Brain microvascular endothelial cell (primary cell): ENCODE measurements around the gene KIAA1217.
A peak's percentile ranks its signal among the peaks of the same experiment; 100 is the strongest.

Experiments
- DNase-seq: peaks from one replicate; pipeline ENCODE4 v3.0.0-alpha.2; 2020
- H3K27ac ChIP-seq: fragments of 250-450 bp; sonication (Bioruptor Pico); 2 replicates; pipeline ENCODE4 v1.5.1; 2020; ENCODE audit warnings: mild to moderate bottlenecking, moderate library complexity
- H3K27me3 ChIP-seq: fragments of 250-450 bp; sonication (Bioruptor Pico); replicated peaks from 2 replicates; pipeline ENCODE4 v1.5.1; 2020; ENCODE audit warnings: mild to moderate bottlenecking
- H3K36me3 ChIP-seq: fragments of 250-450 bp; sonication (Bioruptor Pico); replicated peaks from 2 replicates; pipeline ENCODE4 v1.5.1; 2020; ENCODE audit warnings: mild to moderate bottlenecking
- H3K4me3 ChIP-seq: 2 replicates; pipeline ENCODE4 v1.5.1; 2011; ENCODE audit warnings: low read depth, mild to moderate bottlenecking, control low read depth, low read length, moderate library complexity
- CTCF ChIP-seq: IDR thresholded peaks from 2 replicates; pipeline ENCODE4 v1.5.1; 2011; ENCODE audit warnings: low read depth, mild to moderate bottlenecking, moderate library complexity, low read length, control low read depth, inconsistent platforms; ENCODE audit errors: missing control alignments
- in situ Hi-C: cut with HindIII; loops from 2 replicates; pipeline ENCODE4 v1.10.0; 2017; ENCODE audit warnings: low sequenced_read_pairs, low pct_ligation_motif_present

KIAA1217 gene

GRCh38 chr10:24428410-24428782 is 219.5 kb downstream of the KIAA1217 start:
- Histone ChIP-seq H3K27ac (peak overlapping the region; percentile 44), H3K4me3 (no peak overlapping the region), H3K36me3 (no peaks in the 10 kb centered on the region), H3K27me3 (no peaks in the 10 kb centered on the region)
- DNase-seq = peak; percentile 80
- no peak for TF ChIP-seq CTCF
- in situ Hi-C loops = no loop called here

- in situ Hi-C loops = no loop called here
- Histone ChIP-seq H3K36me3 (no peaks in the 10 kb centered on the region), H3K27me3 (no peaks in the 10 kb centered on the region), H3K4me3 (no peak overlapping the region), H3K27ac (no peak overlapping the region)
- TF ChIP-seq CTCF = no peak
- no peak for DNase-seq
Observed at GRCh38 chr10:24430591-24430990, 221.7 kb downstream of the KIAA1217 start.

DNA sequence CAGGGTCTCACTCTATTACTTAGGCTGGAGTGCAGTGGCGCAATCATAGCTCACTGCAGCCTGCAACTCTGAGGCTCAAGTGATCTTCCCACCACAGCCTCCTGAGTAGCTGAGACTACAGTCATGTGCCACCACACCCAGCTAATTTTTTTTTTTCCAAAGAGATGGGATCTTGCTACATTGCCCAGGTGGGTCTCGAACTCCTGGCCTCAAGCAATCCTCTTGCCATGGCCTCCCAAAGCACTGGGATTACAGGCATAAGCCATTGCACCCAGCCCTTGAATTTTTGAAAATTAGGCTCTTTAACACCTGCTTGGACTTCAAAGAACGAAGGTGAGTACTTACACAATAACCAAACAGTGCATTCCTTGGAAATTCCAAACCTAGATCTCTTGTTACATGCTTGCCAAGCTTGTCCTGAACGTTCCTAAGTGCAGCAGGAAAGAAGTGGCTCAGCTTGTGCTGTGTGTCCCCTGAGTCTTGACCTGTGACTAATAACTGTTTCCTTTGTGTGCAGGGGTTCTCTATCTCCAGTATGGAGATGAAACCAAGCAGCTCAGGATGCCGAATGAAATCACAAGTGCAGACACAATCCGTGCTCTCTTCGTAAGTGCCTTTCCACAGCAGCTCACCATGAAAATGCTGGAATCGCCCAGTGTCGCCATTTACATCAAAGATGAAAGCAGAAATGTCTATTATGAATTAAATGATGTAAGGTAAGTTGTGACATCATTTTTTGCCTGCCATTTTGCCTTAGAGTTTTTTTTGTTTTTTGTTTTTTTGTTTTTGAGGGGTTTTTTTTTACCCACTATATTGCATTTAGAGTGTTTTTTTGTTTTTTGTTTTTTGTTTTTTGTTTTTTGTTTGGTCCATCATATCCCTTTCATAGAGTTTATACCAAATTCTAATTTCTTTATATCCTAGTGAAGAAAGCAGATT is 223.8 kb downstream of the KIAA1217 start:
- no peak for TF ChIP-seq CTCF
- peak; percentile 54 for DNase-seq
- no peaks in the 10 kb centered on the region for H3K36me3 ChIP-seq
- in situ Hi-C loops = no loop called here
- H3K27ac ChIP-seq = peak overlapping the region; percentile 39
- no peak overlapping the region for H3K4me3 ChIP-seq
- H3K27me3 ChIP-seq = no peaks in the 10 kb centered on the region

DNA sequence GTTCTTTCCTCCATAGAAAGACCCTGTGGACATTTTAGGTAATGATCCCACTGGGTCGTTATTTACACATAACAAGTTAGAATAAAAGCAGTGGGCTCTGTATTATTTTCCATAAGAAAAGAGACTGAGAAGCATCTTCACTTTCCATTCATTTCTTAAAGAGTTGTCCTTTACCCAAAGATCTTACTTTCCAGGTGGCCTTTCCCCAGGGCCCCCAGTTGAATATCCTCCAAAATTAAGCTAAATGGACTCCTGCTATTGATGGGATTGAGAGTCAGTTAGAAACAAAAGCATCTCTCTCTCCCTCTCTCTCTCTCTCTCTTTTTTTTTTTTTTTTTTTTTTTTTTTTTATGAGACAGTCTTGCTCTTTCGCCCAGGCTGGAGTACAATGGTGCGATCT is 224.8 kb downstream of the KIAA1217 start:
- in situ Hi-C loops = no loop called here
- DNase-seq = no peak
- H3K27me3 ChIP-seq = no peaks in the 10 kb centered on the region
- no peak overlapping the region for H3K27ac ChIP-seq
- TF ChIP-seq CTCF = no peak
- no peak overlapping the region for H3K4me3 ChIP-seq
- no peaks in the 10 kb centered on the region for H3K36me3 ChIP-seq

GRCh38 chr10:24434961-24435360 is 226.0 kb downstream of the KIAA1217 start:
- Histone ChIP-seq H3K36me3 (no peaks in the 10 kb centered on the region), H3K27me3 (no peaks in the 10 kb centered on the region), H3K27ac (peak overlapping the region; percentile 52), H3K4me3 (no peak overlapping the region)
- in situ Hi-C loops = no loop called here
- no peak for TF ChIP-seq CTCF
- DNase-seq = no peak
